AG09319 (cell line): ENCODE measurements around the gene PPP1R12A.

Experiments used
- DNase-seq: peaks from one replicate; pipeline ENCODE4 v3.0.0-alpha.2; 2010; ENCODE audit warnings: low read depth; ENCODE audit errors: extremely low read depth
- CTCF ChIP-seq: IDR thresholded peaks from 2 replicates; pipeline ENCODE4 v1.5.1; 2011; ENCODE audit warnings: low read depth, mild to moderate bottlenecking, inconsistent platforms, low read length, moderate library complexity

Gene PPP1R12A

GRCh38 chr12:79927772-79928474, 7.0 kb downstream of the PPP1R12A start:
- TF ChIP-seq CTCF: no peak
- DNase-seq: no peak

- DNase-seq: no peak
- no peak for TF ChIP-seq CTCF
Measured at GRCh38 chr12:79926951-79927350, 7.9 kb downstream of the PPP1R12A start.

- no peak for TF ChIP-seq CTCF
- DNase-seq: no peak
Measured at GRCh38 chr12:79925492-79925891, 9.4 kb downstream of the PPP1R12A start.

GRCh38 chr12:79921786-79922185, 13.1 kb downstream of the PPP1R12A start:
- DNase-seq: no peak
- TF ChIP-seq CTCF: no peak

GRCh38 chr12:79920421-79921238, 14.3 kb downstream of the PPP1R12A start:
- no peak for DNase-seq

GRCh38 chr12:79919762-79920161, 15.1 kb downstream of the PPP1R12A start:
- no peak for DNase-seq
- no peak for TF ChIP-seq CTCF

More at GRCh38 chr12:79920421-79921238, 14.3 kb downstream of the PPP1R12A start:
- no peak for TF ChIP-seq CTCF

GRCh38 chr12:79916826-79917225, 18.1 kb downstream of the PPP1R12A start:
- DNase-seq: no peak
- no peak for TF ChIP-seq CTCF
